Esophagus (tissue), 2 donors: ENCODE data around the gene PIEZO1. TPM values are rescaled to one million over a fixed set of nuclear protein-coding genes. Genes with fewer than 3 reads are reported as not detected.

Experiments
- H3K27ac ChIP-seq, 2 donors: one replicate each; pipeline ENCODE4 v1.5.1; 2013; ENCODE audit warnings: low read depth in 2 of 2, mild to moderate bottlenecking in 2 of 2, inconsistent platforms in 1 of 2, low read length in 1 of 2, moderate library complexity in 1 of 2
- H3K27me3 ChIP-seq, 2 donors: one replicate each; pipeline ENCODE4 v1.6.1; 2013; ENCODE audit warnings: low read length in 2 of 2, control low read depth in 1 of 2, mild to moderate bottlenecking in 1 of 2; ENCODE audit not compliant: insufficient read depth in 2 of 2, control insufficient read depth in 1 of 2
- H3K36me3 ChIP-seq, 2 donors: one replicate each; pipeline ENCODE4 v1.6.1; 2013; ENCODE audit warnings: low read length in 1 of 2; ENCODE audit not compliant: control insufficient read depth in 2 of 2, insufficient read depth in 2 of 2
- H3K4me1 ChIP-seq, 2 donors: one replicate each; pipeline ENCODE4 v1.6.1; 2013; ENCODE audit warnings: low read length in 1 of 2; ENCODE audit not compliant: control insufficient read depth in 2 of 2, insufficient read depth in 2 of 2
- H3K4me3 ChIP-seq, 2 donors: one replicate each; pipeline ENCODE4 v1.5.1; 2013; ENCODE audit warnings: low read length in 2 of 2, mild to moderate bottlenecking in 2 of 2, low read depth in 1 of 2, moderate library complexity in 1 of 2
- H3K9me3 ChIP-seq, 2 donors: one replicate each; pipeline ENCODE4 v1.6.1; 2013; ENCODE audit warnings: mild to moderate bottlenecking in 2 of 2, low read depth in 1 of 2, low read length in 1 of 2, moderate library complexity in 1 of 2; ENCODE audit not compliant: control insufficient read depth in 2 of 2, insufficient read depth in 1 of 2
- WGBS, 2 donors: extraction: QIAGEN DNeasy Blood & Tissue Kit; methylation state at CpG; one replicate each; pipeline ENCODE4 v1.1.7; 2013; 5-methylcytosine and 5-hydroxymethylcytosine counted together
- polyA plus RNA-seq, 2 donors: library from polyadenylated mRNA; stranded (reverse); fragments of 200-250 nt; gene quantifications; one replicate each; pipeline ENCODE4 v1.2.3, GENCODE V29; 2013
- donor health status: healthy with polysubstance abuse.
- donor health status: Bipolar disorder and iron deficiency.

Gene PIEZO1
- polyA plus RNA-seq, 2 donors = 102 to 172 TPM

GRCh38 chr16:88733630-88734360, 51.2 kb downstream of the PIEZO1 start:
- Histone ChIP-seq H3K27ac (no peak overlapping the region), H3K4me3 (no peak overlapping the region), H3K27me3 (no peaks in the 10 kb centered on the region), H3K9me3 (no peaks in the 10 kb centered on the region), H3K36me3 (peaks cover 2 to 69% of the 10 kb centered on the region in 2 donors), H3K4me1 (peaks cover 0 to 8% of the 10 kb centered on the region in 2 donors)
- 83 to 85% methylated on average over 25 to 27 of the region's 27 CpGs for WGBS, 2 donors

- peaks cover 0 to 7% of the 10 kb centered on the region in 2 donors for H3K4me1 ChIP-seq
- no peaks in the 10 kb centered on the region for H3K27me3 ChIP-seq
- WGBS, 2 donors = 85% methylated on average over 13 of the region's 13 CpGs
- H3K4me3 ChIP-seq = no peak overlapping the region
- H3K36me3 ChIP-seq = peaks cover 2 to 66% of the 10 kb centered on the region in 2 donors
- no peak overlapping the region for H3K27ac ChIP-seq
- H3K9me3 ChIP-seq = no peaks in the 10 kb centered on the region
Measured at GRCh38 chr16:88732961-88733294, 52.1 kb downstream of the PIEZO1 start.

GRCh38 chr16:88732172-88732960, 52.7 kb downstream of the PIEZO1 start:
- Histone ChIP-seq H3K36me3 (peaks cover 2 to 66% of the 10 kb centered on the region in 2 donors), H3K27me3 (no peaks in the 10 kb centered on the region), H3K4me3 (no peak overlapping the region), H3K4me1 (peaks cover 0 to 2% of the 10 kb centered on the region in 2 donors), H3K9me3 (no peaks in the 10 kb centered on the region), H3K27ac (no peak overlapping the region)
- 67 to 73% methylated on average over 29 to 30 of the region's 30 CpGs for WGBS, 2 donors

- H3K4me3 ChIP-seq = no peak overlapping the region
- no peaks in the 10 kb centered on the region for H3K9me3 ChIP-seq
- no peaks in the 10 kb centered on the region for H3K4me1 ChIP-seq
- 72 to 73% methylated on average over 15 of the region's 15 CpGs for WGBS, 2 donors
- no peaks in the 10 kb centered on the region for H3K27me3 ChIP-seq
- peaks cover 2 to 69% of the 10 kb centered on the region in 2 donors for H3K36me3 ChIP-seq
- no peak overlapping the region for H3K27ac ChIP-seq
Measured at GRCh38 chr16:88731699-88732098, 53.3 kb downstream of the PIEZO1 start.

GRCh38 chr16:88730632-88731607, 54.1 kb downstream of the PIEZO1 start:
- 87 to 88% methylated on average over 34 of the region's 34 CpGs for WGBS, 2 donors
- no peak overlapping the region for H3K27ac ChIP-seq
- H3K4me1 ChIP-seq = no peaks in the 10 kb centered on the region
- no peak overlapping the region for H3K4me3 ChIP-seq
- H3K27me3 ChIP-seq = no peaks in the 10 kb centered on the region
- no peaks in the 10 kb centered on the region for H3K9me3 ChIP-seq
- H3K36me3 ChIP-seq = peaks cover 7 to 74% of the 10 kb centered on the region in 2 donors

GRCh38 chr16:88727871-88728270, 57.1 kb downstream of the PIEZO1 start:
- 77 to 81% methylated on average over 20 of the region's 20 CpGs for WGBS, 2 donors
- no peaks in the 10 kb centered on the region for H3K27me3 ChIP-seq
- no peak overlapping the region for H3K27ac ChIP-seq
- H3K9me3 ChIP-seq = no peaks in the 10 kb centered on the region
- no peak overlapping the region for H3K4me3 ChIP-seq
- H3K4me1 ChIP-seq = no peaks in the 10 kb centered on the region
- peaks cover 4 to 69% of the 10 kb centered on the region in 2 donors for H3K36me3 ChIP-seq

GRCh38 chr16:88726981-88727380, 58.0 kb downstream of the PIEZO1 start:
- Histone ChIP-seq H3K36me3 (peaks cover 4 to 68% of the 10 kb centered on the region in 2 donors), H3K9me3 (no peaks in the 10 kb centered on the region), H3K27me3 (no peaks in the 10 kb centered on the region), H3K27ac (no peak overlapping the region), H3K4me3 (no peak overlapping the region), H3K4me1 (no peaks in the 10 kb centered on the region)
- WGBS, 2 donors = 94% methylated on average over 28 of the region's 28 CpGs

- H3K4me1 ChIP-seq = no peaks in the 10 kb centered on the region
- peaks cover 5 to 69% of the 10 kb centered on the region in 2 donors for H3K36me3 ChIP-seq
- no peaks in the 10 kb centered on the region for H3K27me3 ChIP-seq
- no peak overlapping the region for H3K4me3 ChIP-seq
- H3K27ac ChIP-seq = no peak overlapping the region
- H3K9me3 ChIP-seq = no peaks in the 10 kb centered on the region
- 87 to 90% methylated on average over 17 of the region's 17 CpGs for WGBS, 2 donors
Measured at GRCh38 chr16:88726408-88726749, 58.6 kb downstream of the PIEZO1 start.
